Panc1 (cell line): ENCODE measurements around the gene PAPSS1. TPM values are rescaled to one million over a fixed set of nuclear protein-coding genes. Genes with fewer than 3 reads are reported as not detected.

ENCODE experiments used
- ATAC-seq: fragments of 200-7000 bp; cut with Tn5 transposase; 2 replicates; pipeline ENCODE4 v1.9.1; 2020; ENCODE audit warnings: mild to moderate bottlenecking, moderate library complexity
- BruUV-seq: library from RNA; stranded (reverse); fragments of 400-500 nt; replicated peaks from 2 replicates; lab custom pipeline; 2021; lab: Mats Ljungman, UMichigan
- CTCF ChIA-PET: fragments of 300-600 bp; sonication (Branson Sonifier 250); formaldehyde crosslinking; loops from one replicate; lab custom pipeline; 2022; ENCODE audit warnings: antibody characterized with exemption; lab: Charles Lee
- POLR2A ChIA-PET: fragments of 300-600 bp; sonication (Branson Sonifier 250); formaldehyde crosslinking; loops from one replicate; lab custom pipeline; 2022; ENCODE audit warnings: antibody characterized with exemption; lab: Charles Lee
- DNase-seq: peaks from one replicate; pipeline ENCODE4 v3.0.0-alpha.2; 2010; ENCODE audit warnings: low read depth, low spot score
- H3K27ac ChIP-seq: 2 replicates; pipeline ENCODE4 v1.5.1; 2011; ENCODE audit warnings: mild to moderate bottlenecking, low read length, inconsistent platforms
- H3K27me3 ChIP-seq: fragments of 200-500 bp; sonication (Bioruptor generic); 2 replicates; pipeline ENCODE4 v1.6.0; 2014; ENCODE audit warnings: low read length, inconsistent platforms; ENCODE audit not compliant: control insufficient read depth, insufficient read depth
- H3K36me3 ChIP-seq: fragments of 200-500 bp; sonication (Bioruptor generic); 2 replicates; pipeline ENCODE4 v1.5.1; 2014; ENCODE audit warnings: inconsistent platforms, mild to moderate bottlenecking, low read length, moderate library complexity; ENCODE audit not compliant: control insufficient read depth, insufficient read depth
- H3K4me1 ChIP-seq: 2 replicates; pipeline ENCODE4 v1.5.1; 2011; ENCODE audit warnings: inconsistent platforms, mild to moderate bottlenecking, low read length, moderate library complexity; ENCODE audit not compliant: control insufficient read depth, insufficient read depth
- H3K4me3 ChIP-seq, 2 experiments: 2 replicates each; pipeline ENCODE4 v1.5.1; 2011 to 2012; ENCODE audit warnings: low read depth in 2 of 2, low read length in 2 of 2, mild to moderate bottlenecking in 2 of 2, inconsistent platforms in 1 of 2, moderate library complexity in 1 of 2
- H3K9me3 ChIP-seq: fragments of 200-500 bp; sonication (Bioruptor generic); 2 replicates; pipeline ENCODE4 v1.5.1; 2014; ENCODE audit warnings: low read depth, mild to moderate bottlenecking, inconsistent platforms, low read length, moderate library complexity; ENCODE audit not compliant: control insufficient read depth, insufficient read depth
- CTCF ChIP-seq: fragments of 450-650 bp; IDR thresholded peaks from 2 replicates; pipeline ENCODE4 v1.5.1; 2017; ENCODE audit warnings: mild to moderate bottlenecking
- POLR2AphosphoS5 ChIP-seq: IDR thresholded peaks from 2 replicates; pipeline ENCODE4 v1.6.1; 2012; ENCODE audit warnings: mild to moderate bottlenecking, low read depth, low read length, moderate library complexity
- REST ChIP-seq, 2 experiments: IDR thresholded peaks; 2 replicates each; pipeline ENCODE4 v1.6.1; 2011 to 2012; ENCODE audit warnings: low read depth in 2 of 2, control low read depth in 1 of 2, low read length in 1 of 2, mild to moderate bottlenecking in 1 of 2, moderate library complexity in 1 of 2; ENCODE audit not compliant: insufficient read depth in 1 of 2
- SIN3A ChIP-seq: IDR thresholded peaks from 2 replicates; pipeline ENCODE4 v1.6.1; 2012; ENCODE audit warnings: low read depth, mild to moderate bottlenecking, low read length, moderate library complexity, borderline replicate concordance; ENCODE audit not compliant: insufficient read depth
- TCF7L2 ChIP-seq: IDR thresholded peaks from 2 replicates; pipeline ENCODE4 v1.6.1; 2011; ENCODE audit warnings: mild to moderate bottlenecking, low read depth, low read length, inconsistent platforms
- in situ Hi-C: cut with HindIII; loops from 2 replicates; pipeline ENCODE4 v1.10.0; 2016; ENCODE audit warnings: low sequenced_read_pairs, low pct_unique_long_range_greater_than_20kb
- intact Hi-C: fragments of 100-400 bp; cut with micrococcal nuclease; formaldehyde crosslinking; loops from one replicate; pipeline ENCODE4 v1.10.0; 2022; ENCODE audit not compliant: unreplicated experiment
- total RNA-seq: library from RNA; stranded (reverse); gene quantifications from one replicate; pipeline ENCODE4 v1.2.1, GENCODE V29; 2021; ENCODE audit not compliant: unreplicated experiment

PAPSS1 gene
- total RNA-seq, 1 experiment from 2014 or later, result 28.1 TPM

GRCh38 chr4:107648178-107648991, 71.6 kb downstream of the PAPSS1 start:
- intact Hi-C loops, result no loop called here
- no peak for DNase-seq
- no TSS peak for BruUV-seq
- H3K4me1 ChIP-seq, result no peaks in the 10 kb centered on the region
- H3K36me3 ChIP-seq, result no peaks in the 10 kb centered on the region
- in situ Hi-C loops, result no loop called here
- CTCF ChIA-PET, result no interaction called here
- H3K9me3 ChIP-seq, result no peaks in the 10 kb centered on the region
- H3K27me3 ChIP-seq, result no peaks in the 10 kb centered on the region
- no peak for ATAC-seq
- TF ChIP-seq CTCF (no peak), TCF7L2 (no peak), POLR2AphosphoS5 (no peak), SIN3A (no peak), REST (IDR thresholded peaks at IDR 0.05; ENCODE audit: insufficient read depth in 1 of 2, low read depth in 2 of 2, low read length in 1 of 2) (no peak)
- H3K4me3 ChIP-seq, result no peak overlapping the region
- POLR2A ChIA-PET, result no interaction called here
- no peak overlapping the region for H3K27ac ChIP-seq

GRCh38 chr4:107647591-107647990, 72.4 kb downstream of the PAPSS1 start:
- H3K27me3 ChIP-seq, result no peaks in the 10 kb centered on the region
- TF ChIP-seq SIN3A (no peak), TCF7L2 (no peak), CTCF (no peak), REST (IDR thresholded peaks at IDR 0.05; ENCODE audit: insufficient read depth in 1 of 2, low read depth in 2 of 2, low read length in 1 of 2) (no peak), POLR2AphosphoS5 (no peak)
- no peak overlapping the region for H3K4me3 ChIP-seq
- ChIA-PET CTCF (no interaction called here), POLR2A (no interaction called here)
- no peak overlapping the region for H3K27ac ChIP-seq
- no peak for ATAC-seq
- no peaks in the 10 kb centered on the region for H3K9me3 ChIP-seq
- intact Hi-C loops (no loop called here), in situ Hi-C loops (no loop called here)
- DNase-seq, result no peak
- H3K4me1 ChIP-seq, result no peaks in the 10 kb centered on the region
- BruUV-seq, result no TSS peak
- no peaks in the 10 kb centered on the region for H3K36me3 ChIP-seq
